ENCODE measurements around the gene MEN1. TPM values are rescaled to one million over a fixed set of nuclear protein-coding genes. Genes with fewer than 3 reads are reported as not detected.
A peak's percentile ranks its signal among the peaks of the same experiment; 100 is the strongest.

Gene MEN1
- total and polyA plus RNA-seq, 9 of the 15 experiments (the other 6 are each of a cell fraction or from before 2014, with no cell fraction given) = 3.4 to 57.2 (median 19.3) TPM

- TF ChIP-seq, protein P1, sequence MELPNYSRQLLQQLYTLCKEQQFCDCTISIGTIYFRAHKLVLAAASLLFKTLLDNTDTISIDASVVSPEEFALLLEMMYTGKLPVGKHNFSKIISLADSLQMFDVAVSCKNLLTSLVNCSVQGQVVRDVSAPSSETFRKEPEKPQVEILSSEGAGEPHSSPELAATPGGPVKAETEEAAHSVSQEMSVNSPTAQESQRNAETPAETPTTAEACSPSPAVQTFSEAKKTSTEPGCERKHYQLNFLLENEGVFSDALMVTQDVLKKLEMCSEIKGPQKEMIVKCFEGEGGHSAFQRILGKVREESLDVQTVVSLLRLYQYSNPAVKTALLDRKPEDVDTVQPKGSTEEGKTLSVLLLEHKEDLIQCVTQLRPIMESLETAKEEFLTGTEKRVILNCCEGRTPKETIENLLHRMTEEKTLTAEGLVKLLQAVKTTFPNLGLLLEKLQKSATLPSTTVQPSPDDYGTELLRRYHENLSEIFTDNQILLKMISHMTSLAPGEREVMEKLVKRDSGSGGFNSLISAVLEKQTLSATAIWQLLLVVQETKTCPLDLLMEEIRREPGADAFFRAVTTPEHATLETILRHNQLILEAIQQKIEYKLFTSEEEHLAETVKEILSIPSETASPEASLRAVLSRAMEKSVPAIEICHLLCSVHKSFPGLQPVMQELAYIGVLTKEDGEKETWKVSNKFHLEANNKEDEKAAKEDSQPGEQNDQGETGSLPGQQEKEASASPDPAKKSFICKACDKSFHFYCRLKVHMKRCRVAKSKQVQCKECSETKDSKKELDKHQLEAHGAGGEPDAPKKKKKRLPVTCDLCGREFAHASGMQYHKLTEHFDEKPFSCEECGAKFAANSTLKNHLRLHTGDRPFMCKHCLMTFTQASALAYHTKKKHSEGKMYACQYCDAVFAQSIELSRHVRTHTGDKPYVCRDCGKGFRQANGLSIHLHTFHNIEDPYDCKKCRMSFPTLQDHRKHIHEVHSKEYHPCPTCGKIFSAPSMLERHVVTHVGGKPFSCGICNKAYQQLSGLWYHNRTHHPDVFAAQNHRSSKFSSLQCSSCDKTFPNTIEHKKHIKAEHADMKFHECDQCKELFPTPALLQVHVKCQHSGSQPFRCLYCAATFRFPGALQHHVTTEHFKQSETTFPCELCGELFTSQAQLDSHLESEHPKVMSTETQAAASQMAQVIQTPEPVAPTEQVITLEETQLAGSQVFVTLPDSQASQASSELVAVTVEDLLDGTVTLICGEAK (IDR thresholded peaks at IDR 0.05) = no peak
- TF ChIP-seq, protein P1 (CRISPR knock-in tag; IDR thresholded peaks at IDR 0.05) = no peak
- TF ChIP-seq DDX20 (tag; IDR thresholded peaks at IDR 0.05; ENCODE audit: low read depth) (no peak), DACH1 (IDR thresholded peaks at IDR 0.05; ENCODE audit: partially characterized antibody) (no peak), RBFOX2 (IDR thresholded peaks at IDR 0.05; ENCODE audit: low read depth, low read length) (peak; percentile 64), POLR2B (IDR thresholded peaks at IDR 0.05; ENCODE audit: low read depth, partially characterized antibody) (peak; percentile 26), BRCA1 (IDR thresholded peaks at IDR 0.05) (no peak), BRCA1 (CRISPR knock-in tag; IDR thresholded peaks at IDR 0.05) (no peak), HES1 (IDR thresholded peaks at IDR 0.05; ENCODE audit: low read depth) (no peak), POLR2G (IDR thresholded peaks at IDR 0.05; ENCODE audit: low read depth, low read length) (peak; percentile 67; the same call in 1 of the 2 replicates), RBM22 (IDR thresholded peaks at IDR 0.05; ENCODE audit: low read depth, low read length, poor library complexity, severe bottlenecking) (peak; percentile 34)
- TF ChIP-seq, protein P2, sequence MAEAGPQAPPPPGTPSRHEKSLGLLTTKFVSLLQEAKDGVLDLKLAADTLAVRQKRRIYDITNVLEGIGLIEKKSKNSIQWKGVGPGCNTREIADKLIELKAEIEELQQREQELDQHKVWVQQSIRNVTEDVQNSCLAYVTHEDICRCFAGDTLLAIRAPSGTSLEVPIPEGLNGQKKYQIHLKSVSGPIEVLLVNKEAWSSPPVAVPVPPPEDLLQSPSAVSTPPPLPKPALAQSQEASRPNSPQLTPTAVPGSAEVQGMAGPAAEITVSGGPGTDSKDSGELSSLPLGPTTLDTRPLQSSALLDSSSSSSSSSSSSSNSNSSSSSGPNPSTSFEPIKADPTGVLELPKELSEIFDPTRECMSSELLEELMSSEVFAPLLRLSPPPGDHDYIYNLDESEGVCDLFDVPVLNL (CRISPR knock-in tag; IDR thresholded peaks at IDR 0.05; ENCODE audit: low read depth) = no peak
Measured at GRCh38 chr11:64765851-64766665, 44.3 kb downstream of the MEN1 start (continued).
